Naive B cell (primary cell): ENCODE results near the gene GMNN. TPM values are rescaled to one million over a fixed set of nuclear protein-coding genes. Genes with fewer than 3 reads are reported as not detected.

Experiments
- ATAC-seq, 2 donors: fragments of 150-1000 bp; cut with Tn5 transposase; 2 replicates each; pipeline ENCODE4 v1.10.0; 2021; ENCODE audit warnings: low read depth in 2 of 2, mild to moderate bottlenecking in 2 of 2, moderate library complexity in 2 of 2
- DNase-seq: peaks from one replicate; pipeline ENCODE4 v3.0.0; 2022
- H3K27ac Mint-ChIP-seq, 6 donors: one replicate each; pipeline ENCODE4 v1.8.0; 2020 to 2022; ENCODE audit warnings: mild to moderate bottlenecking in 6 of 6, mixed read lengths in 6 of 6, moderate library complexity in 5 of 6, inconsistent platforms in 2 of 6
- H3K27me3 Mint-ChIP-seq, 3 donors: one replicate each; pipeline ENCODE4 v1.8.0; 2021 to 2022; ENCODE audit warnings: mixed read lengths in 3 of 3, mild to moderate bottlenecking in 1 of 3
- H3K36me3 Mint-ChIP-seq, 2 donors: one replicate each; pipeline ENCODE4 v1.8.0; 2020 to 2022; ENCODE audit warnings: mixed read lengths in 2 of 2, inconsistent platforms in 1 of 2, mild to moderate bottlenecking in 1 of 2
- H3K4me1 Mint-ChIP-seq, 3 donors: one replicate each; pipeline ENCODE4 v1.8.0; 2020 to 2022; ENCODE audit warnings: mixed read lengths in 3 of 3, inconsistent platforms in 1 of 3, mild to moderate bottlenecking in 1 of 3, moderate library complexity in 1 of 3
- H3K4me3 Mint-ChIP-seq, 8 donors: one replicate each; pipeline ENCODE4 v1.8.0; 2020 to 2022; ENCODE audit warnings: mild to moderate bottlenecking in 8 of 8, mixed read lengths in 8 of 8, moderate library complexity in 8 of 8, inconsistent platforms in 2 of 8
- H3K9me3 Mint-ChIP-seq, 7 donors: one replicate each; pipeline ENCODE4 v1.8.0; 2020 to 2022; ENCODE audit warnings: mixed read lengths in 7 of 7, mild to moderate bottlenecking in 5 of 7, inconsistent platforms in 2 of 7, moderate library complexity in 1 of 7
- polyA plus RNA-seq, 6 donors: library from polyadenylated mRNA; unstranded; fragments of 300-500 nt; fragmentation: Illumina TruSeq; gene quantifications; one replicate each; pipeline ENCODE4 v1.2.3, GENCODE V29; 2021; ENCODE audit warnings: low read depth in 6 of 6

The GMNN gene
- polyA plus RNA-seq, 6 donors from 2014 or later: 2.9 to 8.3 (median 4.2) TPM

DNA sequence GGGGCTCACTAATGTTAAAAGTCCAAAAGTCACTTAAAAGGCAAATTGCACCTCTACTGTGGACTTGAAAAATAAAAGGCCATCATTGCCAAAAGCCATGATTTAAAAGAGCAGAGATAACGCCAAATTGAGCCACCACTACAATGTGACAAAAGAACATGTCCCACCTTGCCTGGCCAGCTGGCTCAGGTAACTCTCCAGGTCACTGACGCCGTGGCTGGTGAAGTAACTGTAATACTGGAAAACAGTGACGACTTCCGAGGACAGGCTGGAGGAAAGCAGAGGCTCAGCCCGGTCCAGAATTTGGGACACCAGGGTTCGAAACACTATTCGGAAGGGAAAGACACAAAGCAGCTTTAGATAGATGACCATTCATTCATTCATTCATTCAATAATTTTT lies 53.2 kb downstream of the GMNN start:
- no peak for DNase-seq
- Mint-ChIP-seq H3K27ac (peak overlapping the region in 3 of 6 donors; percentile 79 to 93 (median 92)), H3K4me3 (no peak overlapping the region), H3K36me3 (peaks cover 20 to 37% of the 10 kb centered on the region in 2 donors), H3K4me1 (peaks cover 0 to 6% (median 0%) of the 10 kb centered on the region in 3 donors), H3K9me3 (no peaks in the 10 kb centered on the region), H3K27me3 (no peaks in the 10 kb centered on the region)
- ATAC-seq: no peak

DNA sequence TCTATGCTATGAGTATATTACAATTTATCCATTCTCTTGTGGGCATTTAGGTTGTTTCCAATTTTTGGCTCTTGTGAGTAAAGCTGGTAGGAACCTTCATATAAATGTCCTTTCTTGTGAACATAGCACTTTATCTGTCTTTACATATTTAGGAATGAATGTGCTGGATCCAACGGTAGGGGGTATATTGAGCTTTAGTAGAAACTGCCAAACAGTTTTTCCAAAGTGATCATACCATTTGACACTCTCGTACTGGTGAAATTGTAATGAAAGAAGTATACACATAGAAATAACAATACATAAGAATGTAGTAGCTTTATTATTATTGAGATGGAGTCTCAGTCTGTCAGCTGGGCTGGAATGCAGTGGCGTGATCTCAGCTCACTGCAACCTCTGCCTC lies 54.9 kb downstream of the GMNN start:
- peak overlapping the region in 2 of 6 donors; percentile 53 to 56 for H3K27ac Mint-ChIP-seq
- H3K4me3 Mint-ChIP-seq: no peak overlapping the region
- H3K36me3 Mint-ChIP-seq: peaks cover 28 to 38% of the 10 kb centered on the region in 2 donors
- no peak for ATAC-seq
- DNase-seq: no peak
- H3K9me3 Mint-ChIP-seq: no peaks in the 10 kb centered on the region
- H3K4me1 Mint-ChIP-seq: peaks cover 0 to 11% (median 10%) of the 10 kb centered on the region in 3 donors
- H3K27me3 Mint-ChIP-seq: no peaks in the 10 kb centered on the region

DNA sequence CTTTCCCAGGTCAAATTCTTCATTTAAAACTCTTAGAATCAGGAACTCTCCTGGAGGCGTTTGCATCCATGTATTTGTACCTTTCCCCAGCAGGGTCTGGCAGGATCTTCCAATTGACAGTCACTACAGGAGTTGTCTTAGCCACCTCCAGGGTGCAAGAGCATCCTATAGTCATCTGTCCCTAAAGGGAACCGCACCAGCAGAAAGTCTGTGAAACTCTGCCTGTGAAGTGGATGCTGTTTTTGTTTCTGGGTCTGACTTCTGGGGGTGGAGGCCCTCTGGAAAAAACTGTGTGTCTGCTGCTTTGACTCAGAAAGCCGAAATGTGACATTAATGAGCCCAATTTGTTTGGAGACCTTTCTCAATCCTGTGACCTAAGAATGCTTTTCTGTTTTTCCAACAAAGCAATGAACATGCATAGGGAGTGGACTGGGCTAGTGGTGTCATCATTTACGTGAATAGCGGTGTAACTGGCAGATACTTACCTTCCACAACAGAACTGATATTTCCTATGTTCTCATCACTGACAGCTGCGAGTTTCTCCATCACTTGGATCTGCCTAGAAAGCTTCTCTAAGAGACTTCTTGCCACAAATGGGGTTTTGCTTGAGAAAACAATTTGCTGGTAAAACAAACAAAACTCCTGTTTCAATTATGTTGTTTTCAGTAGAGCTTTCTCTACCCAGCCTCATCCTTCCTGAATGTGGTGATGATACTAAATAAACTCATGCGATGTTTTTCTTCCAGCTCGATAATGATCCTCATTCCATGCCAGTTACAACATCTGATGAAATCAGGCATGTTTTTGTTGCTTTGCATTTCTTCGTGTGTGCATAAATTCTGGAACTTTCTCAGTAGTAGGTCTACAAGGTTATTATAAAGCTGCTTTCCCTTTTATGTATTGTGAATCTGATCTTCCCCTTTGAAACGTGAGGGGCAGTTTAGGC lies 57.3 kb downstream of the GMNN start:
- ATAC-seq (no peak), DNase-seq (no peak)
- Mint-ChIP-seq H3K36me3 (peaks cover 26 to 28% of the 10 kb centered on the region in 2 donors), H3K27ac (peak overlapping the region in 4 of 6 donors; percentile 72 to 92 (median 80)), H3K9me3 (no peaks in the 10 kb centered on the region), H3K4me1 (peaks cover 11 to 22% (median 11%) of the 10 kb centered on the region in 3 donors), H3K27me3 (no peaks in the 10 kb centered on the region), H3K4me3 (peak overlapping the region in 1 of 8 donors; percentile 43)

DNA sequence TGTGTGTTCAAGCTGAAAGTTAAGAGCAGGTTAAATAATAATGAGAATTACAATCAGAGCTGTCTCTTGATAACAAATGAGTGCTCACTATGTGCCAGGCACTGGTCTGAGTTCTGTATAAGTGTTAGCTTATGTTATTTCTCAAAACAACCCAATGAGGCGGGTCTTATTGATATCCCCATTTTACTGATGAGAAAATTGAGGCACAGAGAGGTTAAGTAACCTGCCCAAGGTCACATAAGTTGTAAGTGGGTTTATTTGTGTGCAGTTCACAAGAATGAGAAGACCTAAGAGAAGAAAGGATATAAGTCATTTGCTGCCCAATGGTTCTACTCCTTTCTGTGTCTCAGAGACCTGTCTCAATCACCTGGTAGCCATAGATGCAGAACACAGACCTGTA lies 58.1 kb downstream of the GMNN start:
- no peaks in the 10 kb centered on the region for H3K27me3 Mint-ChIP-seq
- peak overlapping the region in 1 of 8 donors; percentile 43 for H3K4me3 Mint-ChIP-seq
- H3K27ac Mint-ChIP-seq: peak overlapping the region in 5 of 6 donors; percentile 14 to 72 (median 31)
- no peak for ATAC-seq
- no peak for DNase-seq
- H3K36me3 Mint-ChIP-seq: peaks cover 24 to 29% of the 10 kb centered on the region in 2 donors
- H3K4me1 Mint-ChIP-seq: peaks cover 11 to 24% (median 12%) of the 10 kb centered on the region in 3 donors
- H3K9me3 Mint-ChIP-seq: no peaks in the 10 kb centered on the region

DNA sequence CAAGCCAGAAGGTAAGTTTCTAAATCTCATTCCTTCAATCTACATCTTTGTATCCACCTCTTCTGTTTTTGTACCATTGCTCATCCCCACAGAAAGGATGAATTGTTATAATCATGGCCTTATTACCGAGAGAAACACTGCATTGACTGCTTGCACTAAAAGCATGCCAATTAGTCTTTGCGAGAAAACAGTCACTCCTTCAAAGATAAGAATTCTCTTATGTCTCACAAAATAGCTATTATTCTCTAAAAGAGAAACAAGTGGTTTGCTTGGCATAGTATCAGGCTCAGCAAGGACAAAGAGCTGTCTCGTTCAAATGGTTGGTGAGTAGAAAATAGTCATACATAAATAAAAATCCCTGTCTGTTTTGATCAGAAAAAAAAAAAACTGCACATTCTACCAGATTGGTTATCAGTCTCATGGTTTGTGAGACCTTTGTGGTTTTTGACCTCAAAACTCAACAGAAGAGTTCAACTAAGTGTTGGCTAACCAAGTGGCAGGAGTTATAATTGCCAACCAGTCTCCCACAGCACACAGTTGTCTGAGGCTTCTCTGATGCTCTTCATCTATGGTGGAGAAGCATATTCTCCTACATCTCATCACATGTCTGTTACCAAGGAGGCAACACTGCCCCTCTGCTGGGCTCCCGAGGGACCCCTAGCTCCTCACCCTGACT lies 59.1 kb downstream of the GMNN start:
- ATAC-seq (no peak), DNase-seq (no peak)
- Mint-ChIP-seq H3K36me3 (peaks cover 20 to 29% of the 10 kb centered on the region in 2 donors), H3K27ac (peak overlapping the region in 4 of 6 donors; percentile 39 to 81 (median 69)), H3K4me1 (peaks cover 8 to 31% (median 18%) of the 10 kb centered on the region in 3 donors), H3K27me3 (no peaks in the 10 kb centered on the region), H3K9me3 (no peaks in the 10 kb centered on the region), H3K4me3 (no peak overlapping the region)

Other genes starting within 250 kb of the GMNN start
- gene KIAA0319, start 128.7 kb upstream of the GMNN start, polyA plus RNA-seq: under 1 TPM in 3 of 6 donors, not detected in 3; 0.21 to 0.38 (median 0.24) TPM
- 10 to 100 TPM; 14.9 to 48.7 (median 32.0) TPM for gene TDP2, start 108.0 kb upstream of the GMNN start, polyA plus RNA-seq
- gene ACOT13, start 107.9 kb upstream of the GMNN start, polyA plus RNA-seq: 10 to 100 TPM in 1 of 6 donors, 1 to 10 TPM in 5; 4.0 to 10.8 (median 9.1) TPM
- 100 to 1,000 TPM; 100 to 145 (median 120) TPM for gene C6orf62, start 55.8 kb upstream of the GMNN start, polyA plus RNA-seq
- gene ARMH2, start 24.0 kb downstream of the GMNN start, polyA plus RNA-seq: under 1 TPM in 2 of 6 donors, not detected in 4; 0.44 to 0.50 TPM
- 100 to 1,000 TPM; 464 to 666 (median 484) TPM for gene RIPOR2, start 161.0 kb downstream of the GMNN start, polyA plus RNA-seq